ENCODE data around the gene EIF1.

Gene EIF1

GRCh38 chr17:41734949-41735313 is 46.2 kb downstream of the EIF1 start:
- Histone ChIP-seq H3K9me3 (ENCODE audit: control insufficient read depth, insufficient read depth, low read depth, low read length) (no peaks in the 10 kb centered on the region), H3K27me3 (ENCODE audit: control insufficient read depth, insufficient read depth, low read length) (peaks cover 80% of the 10 kb centered on the region), H3K9ac (ENCODE audit: low read length) (peak overlapping the region; percentile 98), H3K36me3 (ENCODE audit: control insufficient read depth, insufficient read depth, low read length) (no peaks in the 10 kb centered on the region), H3K4me3 (ENCODE audit: low read depth, low read length) (peak overlapping the region; percentile 89), H3K27ac (ENCODE audit: low read depth, low read length) (no peak overlapping the region), H3K4me1 (ENCODE audit: control insufficient read depth, insufficient read depth, low read length) (peaks cover 18% of the 10 kb centered on the region)

- Histone ChIP-seq H3K4me3 (ENCODE audit: low read depth, low read length) (no peak overlapping the region), H3K36me3 (ENCODE audit: control insufficient read depth, insufficient read depth, low read length) (no peaks in the 10 kb centered on the region), H3K27me3 (ENCODE audit: control insufficient read depth, insufficient read depth, low read length) (peaks cover 71% of the 10 kb centered on the region), H3K4me1 (ENCODE audit: control insufficient read depth, insufficient read depth, low read length) (peaks cover 13% of the 10 kb centered on the region), H3K27ac (ENCODE audit: low read depth, low read length) (no peak overlapping the region), H3K9me3 (ENCODE audit: control insufficient read depth, insufficient read depth, low read depth, low read length) (no peaks in the 10 kb centered on the region), H3K9ac (ENCODE audit: low read length) (no peak overlapping the region)
Observed at GRCh38 chr17:41735744-41736143, 47.1 kb downstream of the EIF1 start.

GRCh38 chr17:41736983-41737679 is 48.4 kb downstream of the EIF1 start:
- H3K36me3 ChIP-seq (ENCODE audit: control insufficient read depth, insufficient read depth, low read length) = no peaks in the 10 kb centered on the region
- H3K4me1 ChIP-seq (ENCODE audit: control insufficient read depth, insufficient read depth, low read length) = peaks cover 13% of the 10 kb centered on the region
- H3K9me3 ChIP-seq (ENCODE audit: control insufficient read depth, insufficient read depth, low read depth, low read length) = no peaks in the 10 kb centered on the region
- H3K9ac ChIP-seq (ENCODE audit: low read length) = no peak overlapping the region
- H3K27me3 ChIP-seq (ENCODE audit: control insufficient read depth, insufficient read depth, low read length) = peaks cover 58% of the 10 kb centered on the region
- H3K27ac ChIP-seq (ENCODE audit: low read depth, low read length) = no peak overlapping the region
- H3K4me3 ChIP-seq (ENCODE audit: low read depth, low read length) = no peak overlapping the region

GRCh38 chr17:41737680-41738023 is 49.0 kb downstream of the EIF1 start:
- Histone ChIP-seq H3K36me3 (ENCODE audit: control insufficient read depth, insufficient read depth, low read length) (no peaks in the 10 kb centered on the region), H3K9ac (ENCODE audit: low read length) (no peak overlapping the region), H3K4me3 (ENCODE audit: low read depth, low read length) (no peak overlapping the region), H3K4me1 (ENCODE audit: control insufficient read depth, insufficient read depth, low read length) (peaks cover 13% of the 10 kb centered on the region), H3K9me3 (ENCODE audit: control insufficient read depth, insufficient read depth, low read depth, low read length) (no peaks in the 10 kb centered on the region), H3K27ac (ENCODE audit: low read depth, low read length) (no peak overlapping the region), H3K27me3 (ENCODE audit: control insufficient read depth, insufficient read depth, low read length) (peaks cover 52% of the 10 kb centered on the region)

GRCh38 chr17:41738077-41738800 is 49.6 kb downstream of the EIF1 start:
- Histone ChIP-seq H3K4me1 (ENCODE audit: control insufficient read depth, insufficient read depth, low read length) (peaks cover 13% of the 10 kb centered on the region), H3K9ac (ENCODE audit: low read length) (peak overlapping the region; percentile 11), H3K27ac (ENCODE audit: low read depth, low read length) (no peak overlapping the region), H3K27me3 (ENCODE audit: control insufficient read depth, insufficient read depth, low read length) (peaks cover 47% of the 10 kb centered on the region), H3K9me3 (ENCODE audit: control insufficient read depth, insufficient read depth, low read depth, low read length) (no peaks in the 10 kb centered on the region), H3K36me3 (ENCODE audit: control insufficient read depth, insufficient read depth, low read length) (no peaks in the 10 kb centered on the region), H3K4me3 (ENCODE audit: low read depth, low read length) (no peak overlapping the region)

GRCh38 chr17:41738801-41739112 is 50.1 kb downstream of the EIF1 start:
- Histone ChIP-seq H3K4me3 (ENCODE audit: low read depth, low read length) (no peak overlapping the region), H3K36me3 (ENCODE audit: control insufficient read depth, insufficient read depth, low read length) (no peaks in the 10 kb centered on the region), H3K27ac (ENCODE audit: low read depth, low read length) (no peak overlapping the region), H3K27me3 (ENCODE audit: control insufficient read depth, insufficient read depth, low read length) (peaks cover 41% of the 10 kb centered on the region), H3K9ac (ENCODE audit: low read length) (no peak overlapping the region), H3K9me3 (ENCODE audit: control insufficient read depth, insufficient read depth, low read depth, low read length) (no peaks in the 10 kb centered on the region), H3K4me1 (ENCODE audit: control insufficient read depth, insufficient read depth, low read length) (peaks cover 13% of the 10 kb centered on the region)

- Histone ChIP-seq H3K9me3 (ENCODE audit: control insufficient read depth, insufficient read depth, low read depth, low read length) (no peaks in the 10 kb centered on the region), H3K27ac (ENCODE audit: low read depth, low read length) (no peak overlapping the region), H3K4me3 (ENCODE audit: low read depth, low read length) (no peak overlapping the region), H3K36me3 (ENCODE audit: control insufficient read depth, insufficient read depth, low read length) (no peaks in the 10 kb centered on the region), H3K4me1 (ENCODE audit: control insufficient read depth, insufficient read depth, low read length) (peaks cover 13% of the 10 kb centered on the region), H3K27me3 (ENCODE audit: control insufficient read depth, insufficient read depth, low read length) (peaks cover 31% of the 10 kb centered on the region), H3K9ac (ENCODE audit: low read length) (no peak overlapping the region)
Observed at GRCh38 chr17:41739661-41740352, 51.1 kb downstream of the EIF1 start.

- Histone ChIP-seq H3K27ac (ENCODE audit: low read depth, low read length) (no peak overlapping the region), H3K4me3 (ENCODE audit: low read depth, low read length) (no peak overlapping the region), H3K27me3 (ENCODE audit: control insufficient read depth, insufficient read depth, low read length) (peaks cover 24% of the 10 kb centered on the region), H3K4me1 (ENCODE audit: control insufficient read depth, insufficient read depth, low read length) (peaks cover 13% of the 10 kb centered on the region), H3K36me3 (ENCODE audit: control insufficient read depth, insufficient read depth, low read length) (no peaks in the 10 kb centered on the region), H3K9ac (ENCODE audit: low read length) (no peak overlapping the region), H3K9me3 (ENCODE audit: control insufficient read depth, insufficient read depth, low read depth, low read length) (no peaks in the 10 kb centered on the region)
Observed at GRCh38 chr17:41740506-41740905, 51.8 kb downstream of the EIF1 start.

- H3K4me3 ChIP-seq (ENCODE audit: low read depth, low read length) = no peak overlapping the region
- peaks cover 12% of the 10 kb centered on the region for H3K27me3 ChIP-seq (ENCODE audit: control insufficient read depth, insufficient read depth, low read length)
- no peak overlapping the region for H3K27ac ChIP-seq (ENCODE audit: low read depth, low read length)
- H3K9me3 ChIP-seq (ENCODE audit: control insufficient read depth, insufficient read depth, low read depth, low read length) = no peaks in the 10 kb centered on the region
- no peaks in the 10 kb centered on the region for H3K36me3 ChIP-seq (ENCODE audit: control insufficient read depth, insufficient read depth, low read length)
- H3K4me1 ChIP-seq (ENCODE audit: control insufficient read depth, insufficient read depth, low read length) = peaks cover 13% of the 10 kb centered on the region
- H3K9ac ChIP-seq (ENCODE audit: low read length) = no peak overlapping the region
Observed at GRCh38 chr17:41741709-41742108, 53.0 kb downstream of the EIF1 start.

Measured in HUES6 (cell line).